Prostate gland (tissue), 2 donors: ENCODE measurements around the gene ERRFI1.

ENCODE experiments used
- POLR2A ChIP-seq: fragments of 450-650 bp; IDR thresholded peaks from one replicate; pipeline ENCODE4 v1.6.1; 2016; ENCODE audit warnings: antibody characterized with exemption, mild to moderate bottlenecking
- POLR2AphosphoS5 ChIP-seq: sonication (generic); formaldehyde crosslinking; IDR thresholded peaks from one replicate; pipeline ENCODE4 v1.6.1; 2017; ENCODE audit warnings: antibody characterized with exemption
- TF ChIP-seq, protein P1 (sequence below), 4 experiments: fragments of 200-600 bp in 2 of 4; fragments of 450-650 bp in 2 of 4; sonication (generic) in 2 of 4; IDR thresholded peaks; 1 replicate in 3 of 4; 2 replicates in 1 of 4; pipeline ENCODE4 v1.5.1; 2016 to 2019; ENCODE audit warnings: antibody characterized with exemption in 4 of 4, mild to moderate bottlenecking in 2 of 4, moderate library complexity in 2 of 4

DNA sequence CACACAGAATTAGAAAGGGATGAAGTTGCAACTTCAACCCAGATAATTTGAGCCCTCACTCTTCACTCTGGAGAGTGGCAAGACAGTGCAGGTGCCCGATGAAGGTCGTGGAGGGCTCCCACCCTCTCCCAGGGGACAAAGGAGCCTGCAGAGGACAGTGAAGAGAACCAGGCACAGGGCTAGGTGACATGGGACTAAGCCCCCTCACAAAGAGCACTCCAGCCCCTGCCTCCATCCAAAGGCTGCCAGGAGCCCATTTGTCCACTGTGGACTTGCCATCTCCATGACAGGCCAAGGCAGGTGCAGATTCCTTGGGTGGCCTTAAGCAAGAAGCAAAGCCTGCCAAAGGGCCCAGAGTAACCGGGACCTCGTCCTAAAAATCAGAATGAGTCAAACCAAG, 15.1 kb downstream of the ERRFI1 start:
- TF ChIP-seq, protein P1, sequence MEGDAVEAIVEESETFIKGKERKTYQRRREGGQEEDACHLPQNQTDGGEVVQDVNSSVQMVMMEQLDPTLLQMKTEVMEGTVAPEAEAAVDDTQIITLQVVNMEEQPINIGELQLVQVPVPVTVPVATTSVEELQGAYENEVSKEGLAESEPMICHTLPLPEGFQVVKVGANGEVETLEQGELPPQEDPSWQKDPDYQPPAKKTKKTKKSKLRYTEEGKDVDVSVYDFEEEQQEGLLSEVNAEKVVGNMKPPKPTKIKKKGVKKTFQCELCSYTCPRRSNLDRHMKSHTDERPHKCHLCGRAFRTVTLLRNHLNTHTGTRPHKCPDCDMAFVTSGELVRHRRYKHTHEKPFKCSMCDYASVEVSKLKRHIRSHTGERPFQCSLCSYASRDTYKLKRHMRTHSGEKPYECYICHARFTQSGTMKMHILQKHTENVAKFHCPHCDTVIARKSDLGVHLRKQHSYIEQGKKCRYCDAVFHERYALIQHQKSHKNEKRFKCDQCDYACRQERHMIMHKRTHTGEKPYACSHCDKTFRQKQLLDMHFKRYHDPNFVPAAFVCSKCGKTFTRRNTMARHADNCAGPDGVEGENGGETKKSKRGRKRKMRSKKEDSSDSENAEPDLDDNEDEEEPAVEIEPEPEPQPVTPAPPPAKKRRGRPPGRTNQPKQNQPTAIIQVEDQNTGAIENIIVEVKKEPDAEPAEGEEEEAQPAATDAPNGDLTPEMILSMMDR (IDR thresholded peaks at IDR 0.05), result no peak
- no peak for TF ChIP-seq POLR2A
- no peak for TF ChIP-seq POLR2AphosphoS5
